Embryonic facial prominence (tissue), 1 donor: Measurements from ENCODE around the gene RHBDL1.
"Not testable (repeated sequence)": the region's sequence is repeated elsewhere in the genome, so short reads cannot be mapped to it uniquely, and the experiment has no call there.

Source experiments
- DNase-seq: peaks from one replicate; pipeline ENCODE4 v3.0.0-alpha.2; 2016; ENCODE audit errors: extremely low spot score

RHBDL1 gene

DNA sequence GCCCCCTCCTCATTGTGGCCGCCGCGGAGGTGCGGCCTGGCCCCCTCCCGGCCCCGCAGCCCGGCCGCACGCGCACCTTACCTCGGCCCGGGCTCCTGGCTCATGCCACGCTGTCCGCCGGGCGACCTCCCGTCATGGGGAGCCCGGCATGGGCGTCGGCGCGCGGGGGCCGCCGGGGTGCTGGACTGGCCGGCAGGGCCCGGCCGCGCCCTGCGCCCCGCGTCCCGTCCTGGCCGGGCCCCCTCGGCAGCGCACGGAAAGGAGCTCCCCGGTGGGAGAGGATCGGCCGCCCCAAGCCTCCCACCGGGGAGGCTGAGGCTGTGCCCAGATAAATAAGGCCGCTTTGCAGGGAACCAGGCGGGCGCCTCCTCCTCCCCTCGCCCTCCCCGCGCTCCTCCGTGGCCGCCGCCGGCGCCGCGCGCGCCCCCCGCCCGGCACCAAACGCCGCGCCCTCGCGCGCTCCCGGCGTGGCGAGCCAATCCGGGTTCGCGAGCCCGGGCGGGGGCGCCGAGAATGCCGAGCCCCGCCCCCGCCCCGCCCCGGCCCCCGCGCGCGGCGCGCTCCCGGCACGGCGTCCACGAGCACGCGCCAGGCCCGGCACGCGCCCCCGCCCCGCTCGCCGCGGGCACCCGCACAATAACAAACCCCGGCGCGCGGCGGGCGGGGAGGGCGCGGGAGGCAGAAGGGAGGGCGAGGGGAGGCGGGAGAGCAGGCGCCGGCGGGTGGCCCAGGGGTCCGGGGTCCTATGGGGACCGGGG is 30.1 kb downstream of the RHBDL1 start, which contains the start of gene FBXL16:
FBXL16 (minus strand) TSS at position 371 of the 758 bp plus-strand sequence. CDS start 8,396 bp downstream, outside the sequence.
- no peak for DNase-seq

DNA sequence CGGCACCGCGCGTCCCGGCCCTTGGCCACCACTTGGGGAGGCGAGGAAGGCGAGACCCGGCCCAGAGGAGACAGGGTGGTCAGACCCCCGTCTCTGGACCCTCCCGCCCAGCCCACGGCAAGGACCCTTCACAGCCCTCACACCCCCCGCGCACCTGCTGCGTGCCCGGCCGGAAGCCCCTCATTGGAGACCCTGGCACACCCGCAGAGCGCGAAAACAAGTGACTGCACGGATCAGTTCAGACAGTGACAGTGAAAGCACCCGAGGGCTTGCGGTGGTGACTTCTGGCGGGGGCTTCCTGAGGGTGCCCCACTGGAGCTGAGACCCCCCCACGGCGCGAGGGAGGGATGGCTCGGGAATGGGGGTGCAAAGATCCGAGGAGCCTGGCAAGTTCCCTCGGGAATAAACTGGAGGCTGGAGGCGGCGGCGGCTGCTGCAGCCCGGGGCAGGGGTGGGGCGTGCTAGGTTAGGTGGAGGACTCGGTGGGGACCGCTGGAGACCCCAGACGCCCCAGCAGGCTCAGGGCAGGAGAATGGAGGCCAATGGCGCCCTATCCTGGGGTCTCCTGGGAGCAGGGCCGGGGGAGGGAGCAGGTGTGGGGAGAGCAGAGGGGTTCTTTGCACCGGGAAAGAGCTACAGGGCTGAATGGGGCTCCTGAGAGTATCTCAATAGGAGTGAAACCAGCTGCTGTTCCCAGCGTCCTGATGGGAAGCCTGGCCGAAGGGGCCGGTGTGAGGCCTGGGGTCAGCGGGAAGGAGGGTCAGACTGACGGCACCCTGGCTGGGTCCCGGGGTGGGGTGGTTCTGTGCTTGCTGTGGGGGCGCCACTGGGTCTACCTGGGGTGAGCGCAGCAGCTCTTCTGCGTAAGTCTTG is 31.0 kb downstream of the RHBDL1 start:
- DNase-seq: no peak

DNA sequence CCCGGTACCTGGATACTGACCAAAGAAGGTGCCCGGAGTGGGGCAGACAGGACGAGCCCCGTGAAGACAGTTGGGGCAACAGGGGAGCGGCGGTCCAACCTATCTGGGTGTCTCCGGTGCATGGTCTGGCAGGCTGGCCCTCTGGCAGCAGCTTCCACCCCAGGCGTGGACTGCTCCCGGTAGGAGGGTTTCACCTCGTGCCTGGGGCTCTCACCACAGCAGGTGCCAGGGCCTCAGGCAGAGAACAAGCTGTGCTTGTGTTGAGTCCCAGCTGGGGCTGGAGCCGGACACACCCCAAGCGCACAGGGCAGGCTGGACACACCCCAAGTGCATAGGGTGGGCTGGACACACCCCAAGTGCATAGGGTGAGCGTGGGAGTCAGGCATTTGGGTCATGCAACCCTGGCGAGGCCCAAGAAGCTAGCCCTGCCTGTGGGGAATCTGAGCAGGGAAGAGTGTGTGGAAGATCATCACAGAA is 31.6 kb downstream of the RHBDL1 start:
- no peak for DNase-seq

DNA sequence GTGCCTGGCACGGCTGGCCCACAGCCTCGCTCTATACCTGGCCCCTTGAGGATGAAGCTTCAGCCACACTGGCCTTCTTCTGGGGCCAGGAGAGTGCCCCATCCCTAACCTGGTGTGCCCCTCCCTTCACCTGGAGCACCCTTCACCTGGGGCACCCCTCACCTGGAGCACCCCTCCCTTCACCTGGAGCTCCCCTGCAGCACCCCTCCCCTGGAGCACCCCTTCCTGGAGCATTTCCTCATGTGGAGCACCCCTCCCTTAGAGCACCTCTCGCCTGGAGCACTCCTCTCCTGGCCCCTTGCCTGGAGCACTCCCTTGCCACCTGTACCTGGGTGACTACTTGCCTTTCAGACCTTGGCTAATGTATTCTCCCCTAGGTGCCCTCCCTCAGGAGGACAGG is 32.5 kb downstream of the RHBDL1 start:
- no peak for DNase-seq

DNA sequence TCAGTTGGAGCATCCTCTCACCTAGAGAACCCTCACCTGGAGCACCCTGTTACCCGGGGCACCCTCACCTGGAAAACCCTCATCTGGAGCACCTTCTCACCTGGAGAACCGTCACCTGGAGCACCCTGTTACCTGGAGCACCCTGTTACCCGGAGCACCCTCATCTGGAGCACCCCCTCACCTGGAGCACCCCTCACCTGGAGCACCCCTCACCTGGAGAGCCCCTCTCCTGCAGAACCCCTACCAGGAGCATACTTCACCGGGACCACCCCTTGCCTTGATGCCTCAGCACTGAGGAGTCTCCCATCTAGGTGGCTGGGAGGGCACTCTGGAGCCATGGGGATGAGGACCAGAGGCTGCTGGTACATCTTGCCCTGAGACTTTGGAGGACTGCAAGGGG is 33.5 kb downstream of the RHBDL1 start:
- DNase-seq: no peak

DNA sequence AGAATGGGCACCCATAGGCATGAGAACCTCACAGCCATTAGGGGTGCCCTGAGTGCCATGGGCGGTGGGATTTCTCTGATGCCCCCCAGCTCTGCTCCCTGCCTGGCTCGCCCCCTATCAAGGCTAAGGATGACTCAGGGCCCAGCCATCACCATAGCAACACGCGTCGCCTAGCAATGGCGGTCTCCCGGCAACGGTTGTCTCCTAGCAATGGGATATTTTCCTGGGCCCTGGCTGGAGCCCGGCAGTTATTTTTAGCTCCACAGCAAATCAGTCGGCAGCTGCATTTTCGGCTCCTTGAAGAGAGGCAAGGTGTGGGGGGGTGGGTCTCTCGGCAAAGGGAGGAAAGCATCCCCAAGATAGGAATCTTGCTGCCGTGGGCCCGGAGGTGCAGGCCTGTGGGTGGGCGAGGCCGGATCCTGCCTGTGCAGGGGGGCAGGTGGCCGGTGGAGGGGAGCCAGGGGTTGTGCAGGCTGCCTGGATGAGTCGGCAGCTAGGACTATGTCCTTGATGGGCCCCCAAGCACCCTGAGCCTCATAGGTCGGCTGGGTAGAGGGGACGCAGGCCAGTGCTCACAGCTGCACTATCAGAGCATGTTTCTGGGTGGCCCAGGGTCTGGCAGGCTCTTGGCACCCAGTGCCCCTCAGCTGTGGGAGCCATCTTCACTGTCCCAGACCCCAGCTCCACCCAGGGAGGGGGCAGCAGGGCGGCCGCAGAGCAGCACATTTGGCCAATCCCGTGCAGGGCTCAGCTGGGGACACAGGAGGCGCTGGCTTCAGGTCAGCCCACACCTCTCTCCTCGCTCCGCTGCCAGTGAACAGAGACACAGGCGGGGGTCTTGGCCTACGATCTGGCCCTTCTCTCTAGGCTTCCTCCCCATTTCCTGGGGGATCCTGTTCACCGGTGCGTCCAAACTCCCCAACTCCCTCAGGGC is 34.4 kb downstream of the RHBDL1 start:
- DNase-seq: no peak

DNA sequence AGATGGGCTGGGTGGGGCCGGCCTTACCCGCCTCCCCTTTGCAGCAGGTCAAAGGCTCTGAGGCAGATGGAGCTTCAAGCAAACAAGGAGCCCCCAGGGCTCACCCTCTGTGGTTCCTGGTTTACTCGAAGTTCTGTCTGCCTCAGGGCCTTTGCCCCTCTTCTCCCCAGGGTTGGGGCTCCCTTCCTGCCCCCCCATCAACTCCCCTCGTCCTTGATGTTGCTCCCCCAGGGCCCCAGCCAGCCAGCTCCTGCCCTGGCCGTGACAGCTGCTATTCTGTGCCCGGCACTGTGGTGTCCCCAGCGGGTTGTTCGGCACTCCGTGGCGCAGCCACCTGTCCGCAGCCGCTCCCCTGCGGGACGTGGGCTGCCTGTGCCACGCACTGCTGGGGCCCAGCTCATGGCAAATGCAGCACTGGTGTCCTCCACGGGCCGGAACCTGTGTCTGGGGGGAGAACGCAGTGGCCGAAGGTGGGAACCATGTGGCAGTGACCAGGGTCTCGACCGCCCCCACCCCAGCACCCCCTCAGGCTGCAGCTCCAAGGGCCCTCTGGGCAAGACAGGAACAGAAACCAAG is 35.1 kb downstream of the RHBDL1 start:
- no peak for DNase-seq

DNA sequence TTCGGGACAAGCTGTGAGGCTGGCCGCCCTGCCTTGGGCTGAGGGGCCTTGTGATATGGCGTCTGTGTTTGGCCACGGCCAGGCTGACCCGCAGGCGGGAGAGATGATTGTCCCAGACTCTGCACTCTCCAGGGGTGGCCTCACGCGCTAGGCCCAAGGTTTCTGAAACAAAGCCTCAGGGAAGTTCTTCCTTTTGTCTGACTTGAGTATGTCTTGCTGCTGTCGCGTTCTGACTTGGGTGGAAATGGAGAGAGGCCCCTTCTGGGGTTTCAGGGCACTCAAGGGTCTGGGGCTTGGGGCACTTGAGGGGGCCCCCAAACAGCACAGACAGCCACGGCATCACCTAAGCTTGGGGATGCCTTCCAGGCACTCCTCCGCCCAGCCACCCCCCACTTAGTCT is 35.6 kb downstream of the RHBDL1 start:
- DNase-seq: no peak

DNA sequence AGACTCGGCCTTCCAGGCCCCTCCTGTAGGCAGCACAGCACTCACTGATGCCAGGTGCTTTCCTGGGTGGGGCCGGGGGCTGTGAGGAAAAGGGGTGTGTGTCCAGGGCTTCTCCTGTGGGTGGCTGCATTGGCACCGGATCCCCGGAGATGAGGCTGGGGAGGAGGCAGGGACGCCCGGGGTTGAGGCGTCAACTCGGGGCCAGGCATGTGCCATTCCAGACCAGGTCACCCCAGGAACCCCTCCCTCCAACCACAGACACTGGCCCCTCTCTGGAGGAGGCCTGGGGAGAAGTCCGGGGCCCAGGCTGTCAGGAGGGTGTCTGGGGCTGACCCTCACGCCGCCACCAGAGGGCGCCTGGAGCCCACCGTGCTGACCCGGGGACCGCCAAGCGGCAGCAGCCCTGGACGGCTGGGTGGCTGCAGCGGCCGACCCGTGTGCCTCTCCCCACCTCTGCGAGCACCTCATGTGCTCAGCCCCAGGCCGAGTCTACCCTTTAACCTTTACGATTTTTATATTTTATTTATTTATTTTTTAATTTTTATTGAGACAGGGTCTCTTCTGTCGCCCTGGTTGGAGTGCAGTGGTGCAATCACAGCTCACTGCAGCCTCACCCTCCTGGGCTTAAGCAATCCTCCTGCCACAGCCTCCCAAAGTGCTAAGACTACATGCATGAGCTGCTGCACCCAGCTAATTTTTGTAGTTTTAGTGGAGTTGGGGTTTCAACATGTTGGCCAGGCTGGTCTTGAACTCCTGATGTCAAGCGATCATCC is 36.3 kb downstream of the RHBDL1 start:
- DNase-seq: no peak

DNA sequence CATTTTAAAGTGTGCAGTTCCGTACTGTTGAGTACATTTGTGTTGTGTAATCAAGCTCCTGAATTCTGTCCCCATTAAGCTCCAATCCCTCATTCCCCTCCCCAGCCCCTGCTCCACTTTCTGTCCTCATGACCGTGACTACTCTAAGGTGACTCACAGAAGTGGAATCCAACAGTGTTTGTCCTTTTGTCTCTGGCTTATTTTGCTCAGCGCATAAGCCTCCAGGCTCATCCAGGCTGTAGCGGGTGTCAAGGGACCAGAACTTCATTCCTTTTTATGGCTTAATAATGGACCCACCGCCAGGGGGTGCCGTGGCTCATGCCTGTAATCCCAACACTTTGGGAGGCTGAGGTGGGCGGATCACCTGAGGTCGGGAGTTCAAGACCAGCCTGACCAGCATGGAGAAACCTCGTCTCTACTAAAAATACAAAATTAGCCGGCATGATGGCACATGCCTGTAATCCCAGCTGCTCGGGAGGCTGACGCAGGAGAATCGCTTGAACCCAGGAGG is 37.3 kb downstream of the RHBDL1 start:
- not testable (repeated sequence) for DNase-seq

DNA sequence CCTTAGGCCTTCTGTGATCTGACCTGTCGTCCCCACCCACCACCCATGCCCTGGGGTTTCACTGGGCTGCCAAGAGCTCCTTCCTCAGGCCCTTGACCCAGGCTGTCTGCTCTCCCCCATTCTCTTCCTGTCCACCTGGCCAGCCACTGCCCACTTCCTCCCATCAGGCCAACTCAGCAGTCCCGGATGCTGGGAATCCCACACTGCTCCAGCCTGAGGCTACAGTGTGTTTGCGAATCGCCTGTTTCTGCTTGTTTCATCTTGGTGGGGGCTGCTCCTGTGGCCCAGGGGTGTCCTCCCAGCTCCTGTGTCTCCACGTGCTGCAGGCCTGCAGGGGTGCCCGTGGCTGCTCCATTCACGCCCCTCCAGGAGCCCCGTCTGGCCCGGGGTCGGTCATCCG is 38.6 kb downstream of the RHBDL1 start:
- DNase-seq: no peak

DNA sequence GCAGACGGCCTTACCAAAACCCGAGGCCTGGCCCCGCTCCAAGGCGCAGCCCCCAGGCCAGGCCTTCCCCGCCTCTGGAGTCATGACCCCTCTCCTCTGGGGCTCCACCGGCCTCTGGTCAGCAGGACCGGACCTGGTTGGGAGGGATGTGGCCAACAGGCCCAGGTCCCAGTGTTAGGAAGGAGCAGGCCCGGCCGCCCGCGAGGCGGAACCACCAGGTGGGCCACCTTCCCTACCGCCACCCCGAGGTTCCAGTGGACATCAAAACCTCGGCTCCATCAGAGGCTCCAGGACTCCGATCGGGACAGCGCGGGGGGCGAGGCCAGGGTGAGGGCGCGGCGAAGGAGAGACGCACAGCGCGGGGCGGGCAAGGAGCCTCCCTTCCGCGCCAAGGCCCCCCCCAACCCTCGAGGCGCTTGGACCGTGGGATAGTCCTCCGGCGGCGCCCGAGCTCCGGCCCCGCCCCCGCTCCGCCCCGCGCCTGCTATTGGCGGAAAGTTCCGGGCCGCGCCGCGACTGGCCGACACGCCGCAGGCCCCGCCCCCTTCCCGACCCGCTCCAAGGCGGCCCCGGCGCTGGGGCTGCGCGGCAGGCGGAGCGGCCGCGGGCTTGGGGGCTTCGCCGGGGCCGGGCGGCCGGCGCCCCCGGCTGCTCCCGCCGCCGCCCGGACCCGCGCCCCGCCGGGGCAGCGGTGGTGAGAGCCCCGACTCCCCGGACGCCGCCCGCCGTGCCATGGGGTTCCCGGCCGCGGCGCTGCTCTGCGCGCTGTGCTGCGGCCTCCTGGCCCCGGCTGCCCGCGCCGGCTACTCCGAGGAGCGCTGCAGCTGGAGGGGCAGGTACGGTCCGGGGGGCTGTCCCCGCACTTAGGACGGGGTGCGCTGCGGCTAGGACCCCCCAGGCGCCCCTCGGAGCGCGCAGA is 39.3 kb downstream of the RHBDL1 start, which contains the start of gene METRN:
METRN (plus strand) TSS at position 561 of the 919 bp plus-strand sequence; CDS start at position 733, 172 bp downstream.
- DNase-seq: peak; percentile 64

DNA sequence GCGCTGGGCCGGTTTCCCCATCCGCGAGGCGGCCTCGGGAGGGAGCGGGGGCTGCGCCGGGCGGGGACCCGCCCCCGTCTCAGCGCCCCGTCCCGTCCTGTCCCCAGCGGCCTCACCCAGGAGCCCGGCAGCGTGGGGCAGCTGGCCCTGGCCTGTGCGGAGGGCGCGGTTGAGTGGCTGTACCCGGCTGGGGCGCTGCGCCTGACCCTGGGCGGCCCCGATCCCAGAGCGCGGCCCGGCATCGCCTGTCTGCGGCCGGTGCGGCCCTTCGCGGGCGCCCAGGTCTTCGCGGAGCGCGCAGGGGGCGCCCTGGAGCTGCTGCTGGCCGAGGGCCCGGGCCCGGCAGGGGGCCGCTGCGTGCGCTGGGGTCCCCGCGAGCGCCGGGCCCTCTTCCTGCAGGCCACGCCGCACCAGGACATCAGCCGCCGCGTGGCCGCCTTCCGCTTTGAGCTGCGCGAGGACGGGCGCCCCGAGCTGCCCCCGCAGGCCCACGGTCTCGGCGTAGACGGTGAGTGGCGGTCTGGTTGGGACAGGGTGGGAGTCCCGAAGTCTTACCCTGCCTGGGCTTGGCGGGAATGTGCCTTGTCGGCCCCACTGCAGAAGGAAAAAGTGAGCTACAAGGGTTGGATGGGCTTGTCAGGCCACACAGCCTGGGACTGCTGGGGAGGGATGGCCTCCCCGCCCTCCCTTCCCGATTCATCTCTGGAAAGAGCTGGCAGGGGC is 40.2 kb downstream of the RHBDL1 start:
- no peak for DNase-seq

DNA sequence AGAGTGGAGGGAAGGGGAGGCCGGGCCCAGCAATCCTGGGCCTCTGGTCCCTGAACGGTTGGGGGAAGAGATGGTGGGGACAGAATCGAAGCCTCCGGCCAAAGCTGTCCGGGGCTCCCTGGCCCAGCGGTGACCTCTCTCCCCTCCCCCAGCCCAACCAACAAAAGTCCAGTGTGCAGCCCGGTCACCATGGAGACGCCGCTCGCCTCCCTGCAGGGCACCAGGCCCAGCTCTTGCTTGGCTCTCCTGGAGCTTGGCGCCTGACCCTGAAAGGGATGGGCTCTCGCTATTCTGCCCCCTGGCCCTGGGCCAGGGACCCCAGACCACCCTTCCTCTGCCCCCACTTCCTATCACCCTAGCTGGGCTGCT is 40.7 kb downstream of the RHBDL1 start:
- DNase-seq: no peak

DNA sequence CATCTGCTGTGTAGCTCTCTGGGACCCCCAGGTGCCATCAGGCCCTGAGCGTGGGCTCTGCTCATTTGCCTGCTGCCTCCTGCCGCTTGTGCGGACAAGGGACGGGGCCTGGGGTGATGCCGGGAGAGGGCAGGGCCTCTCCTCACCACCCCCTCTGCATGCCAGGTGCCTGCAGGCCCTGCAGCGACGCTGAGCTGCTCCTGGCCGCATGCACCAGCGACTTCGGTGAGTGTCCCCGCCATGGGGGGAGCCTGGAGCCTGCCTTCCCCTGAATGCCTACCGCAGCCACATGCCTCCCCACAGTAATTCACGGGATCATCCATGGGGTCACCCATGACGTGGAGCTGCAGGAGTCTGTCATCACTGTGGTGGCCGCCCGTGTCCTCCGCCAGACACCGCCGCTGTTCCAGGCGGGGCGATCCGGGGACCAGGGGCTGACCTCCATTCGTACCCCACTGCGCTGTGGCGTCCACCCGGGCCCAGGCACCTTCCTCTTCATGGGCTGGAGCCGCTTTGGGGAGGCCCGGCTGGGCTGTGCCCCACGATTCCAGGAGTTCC is 41.4 kb downstream of the RHBDL1 start:
- DNase-seq: no peak

DNA sequence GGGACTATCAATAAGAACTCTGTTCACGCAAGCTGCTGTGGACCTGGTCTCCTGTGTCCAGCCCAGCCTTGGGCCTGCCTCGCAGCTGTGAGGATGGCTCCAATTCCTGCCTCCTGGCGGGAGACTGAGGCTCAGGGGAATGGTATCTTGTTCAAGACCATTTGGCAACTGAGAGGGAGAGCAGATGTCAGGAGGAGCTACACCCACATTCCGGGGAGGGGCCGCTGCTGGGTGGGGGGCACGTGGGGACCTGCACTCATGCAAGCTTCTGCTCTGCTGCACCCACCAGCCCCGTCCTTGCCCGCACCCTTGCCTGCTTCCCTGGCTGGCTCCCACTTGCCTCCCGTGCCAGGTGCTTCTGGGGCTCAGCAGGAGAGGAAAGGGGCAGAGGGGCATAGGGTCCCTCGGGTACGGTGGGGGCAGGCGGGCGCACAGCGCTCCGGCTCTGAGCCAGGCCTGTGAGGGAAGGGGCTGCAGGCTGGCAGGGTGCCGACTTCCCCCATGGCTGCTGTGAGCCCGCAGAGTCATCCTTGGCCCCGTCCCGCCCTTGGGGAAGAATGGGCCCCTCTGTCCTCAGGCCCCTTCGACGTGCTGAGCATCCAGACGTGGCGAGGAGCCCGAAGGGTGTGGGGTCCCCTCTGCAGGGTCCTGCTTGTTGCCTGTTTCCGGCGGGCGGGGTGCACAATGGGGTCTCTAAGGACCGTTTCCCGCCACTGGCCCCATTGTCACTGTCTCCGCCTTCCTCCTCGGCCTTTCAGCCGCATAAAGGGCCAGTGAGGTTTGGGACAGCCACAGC is 42.2 kb downstream of the RHBDL1 start:
- DNase-seq: no peak

DNA sequence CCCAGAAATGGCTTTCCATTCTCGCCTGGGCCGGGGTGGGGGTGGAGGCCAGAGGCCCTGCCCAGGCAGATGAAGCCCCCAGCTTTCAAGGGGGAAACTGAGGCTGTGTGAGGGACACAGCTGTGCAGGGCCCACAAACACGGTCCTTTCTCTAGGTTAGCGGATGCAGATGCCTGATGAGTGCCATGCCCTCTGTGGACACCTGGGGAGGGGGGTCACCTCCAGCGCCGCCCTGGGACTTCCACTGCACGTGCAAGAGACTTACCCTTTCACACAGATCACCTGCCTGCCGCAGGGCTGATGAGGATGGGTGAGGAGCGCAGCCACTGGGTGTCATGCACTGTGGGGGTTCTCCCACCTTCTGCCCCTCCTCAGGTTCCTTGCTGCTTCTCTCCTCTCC is 42.9 kb downstream of the RHBDL1 start:
- DNase-seq: no peak
